SJCRH30 (cell line): ENCODE measurements around the gene EFS. TPM values are rescaled to one million over a fixed set of nuclear protein-coding genes. Genes with fewer than 3 reads are reported as not detected.
A peak's percentile ranks its signal among the peaks of the same experiment; 100 is the strongest.

Experiments used
- DNase-seq, 2 experiments: peaks; one replicate each; pipeline ENCODE4 v3.0.0-alpha.2; 2015 to 2020
- H3K27ac ChIP-seq: fragments of 250-450 bp; sonication (Bioruptor Pico); 2 replicates; pipeline ENCODE4 v1.5.1; 2020; ENCODE audit warnings: mild to moderate bottlenecking, moderate library complexity
- H3K27me3 ChIP-seq: fragments of 250-450 bp; sonication (Bioruptor Pico); 2 replicates; pipeline ENCODE4 v1.5.1; 2020; ENCODE audit warnings: mild to moderate bottlenecking, moderate library complexity
- H3K36me3 ChIP-seq: fragments of 250-450 bp; sonication (Bioruptor Pico); 2 replicates; pipeline ENCODE4 v1.5.1; 2020; ENCODE audit warnings: mild to moderate bottlenecking, moderate library complexity
- H3K4me1 ChIP-seq: fragments of 250-450 bp; sonication (Bioruptor Pico); 2 replicates; pipeline ENCODE4 v1.5.1; 2020; ENCODE audit warnings: mild to moderate bottlenecking, moderate library complexity
- H3K4me3 ChIP-seq: fragments of 250-450 bp; sonication (Bioruptor Pico); 2 replicates; pipeline ENCODE4 v1.5.1; 2020; ENCODE audit warnings: mild to moderate bottlenecking, moderate library complexity
- H3K9me3 ChIP-seq: fragments of 250-450 bp; sonication (Bioruptor Pico); replicated peaks from 2 replicates; pipeline ENCODE4 v1.5.1; 2020; ENCODE audit warnings: mild to moderate bottlenecking, moderate library complexity
- total RNA-seq: library from RNA; depleted of rRNA; stranded (reverse); fragments of >200 nt; shearing (Covaris generic); gene quantifications from 2 replicates; pipeline ENCODE4 v1.2.3, GENCODE V29; 2014

Gene EFS
- total RNA-seq, 1 experiment from 2014 or later = 26.4 TPM

DNA sequence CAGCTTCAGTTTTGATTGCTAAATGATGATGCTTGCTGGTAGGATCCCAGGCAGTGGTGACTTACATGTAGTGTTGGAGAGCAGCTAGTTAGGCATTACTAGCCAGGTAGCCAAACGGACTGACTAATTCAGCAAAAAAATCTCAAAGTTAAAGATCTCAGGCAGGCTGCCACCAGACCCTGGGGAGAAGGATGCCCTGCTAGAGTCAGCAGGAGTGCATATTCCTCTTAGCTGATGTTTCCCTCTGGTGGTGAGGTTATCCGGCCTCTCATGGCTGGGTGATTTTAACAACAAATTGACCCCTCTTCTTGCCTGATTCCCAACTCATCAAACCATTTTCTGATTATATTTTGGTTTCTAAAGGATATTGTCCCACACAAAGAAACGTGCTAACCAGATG, 2.8 kb downstream of the EFS start:
- H3K9me3 ChIP-seq = no peaks in the 10 kb centered on the region
- DNase-seq = no peak
- H3K4me3 ChIP-seq = no peak overlapping the region
- 0 out of 2 replicates have a peak, but pooled peaks cover 7% of the 10 kb centered on the region for H3K4me1 ChIP-seq
- no peaks in the 10 kb centered on the region for H3K27me3 ChIP-seq
- peaks cover 15% of the 10 kb centered on the region for H3K36me3 ChIP-seq
- no peak overlapping the region for H3K27ac ChIP-seq

DNA sequence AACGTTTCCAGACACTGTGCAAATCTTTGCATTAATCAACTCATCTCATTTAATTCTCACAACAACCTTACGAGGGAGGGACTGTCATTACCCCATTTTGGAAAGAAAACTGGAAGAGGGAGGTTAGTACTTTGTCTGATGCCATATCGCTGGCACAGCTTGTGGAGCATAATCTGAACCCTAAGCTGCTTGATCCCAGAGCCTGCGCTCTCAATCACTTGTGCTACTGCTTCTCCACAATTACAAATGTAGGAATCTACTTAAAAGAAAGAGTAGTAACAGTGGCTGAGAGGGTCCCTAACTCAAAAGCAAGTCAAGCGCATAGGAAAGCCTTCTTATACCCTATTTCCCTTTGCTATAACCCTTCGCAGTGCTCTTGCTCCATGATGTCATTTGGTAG, 3.2 kb downstream of the EFS start:
- Histone ChIP-seq H3K4me3 (no peak overlapping the region), H3K27me3 (no peaks in the 10 kb centered on the region), H3K36me3 (peaks cover 15% of the 10 kb centered on the region), H3K9me3 (no peaks in the 10 kb centered on the region), H3K27ac (no peak overlapping the region), H3K4me1 (0 out of 2 replicates have a peak, but pooled peaks cover 3% of the 10 kb centered on the region)
- no peak for DNase-seq

GRCh38 chr14:23361320-23361719, 3.7 kb downstream of the EFS start:
- Histone ChIP-seq H3K4me1 (0 out of 2 replicates have a peak, but pooled peaks cover 2% of the 10 kb centered on the region), H3K27me3 (no peaks in the 10 kb centered on the region), H3K9me3 (no peaks in the 10 kb centered on the region), H3K4me3 (no peak overlapping the region), H3K27ac (no peak overlapping the region), H3K36me3 (peaks cover 15% of the 10 kb centered on the region)
- DNase-seq = no peak

GRCh38 chr14:23360496-23360895, 4.5 kb downstream of the EFS start:
- Histone ChIP-seq H3K4me1 (0 out of 2 replicates have a peak, but pooled peaks cover 2% of the 10 kb centered on the region), H3K4me3 (no peak overlapping the region), H3K9me3 (no peaks in the 10 kb centered on the region), H3K27ac (no peak overlapping the region), H3K36me3 (peaks cover 15% of the 10 kb centered on the region), H3K27me3 (no peaks in the 10 kb centered on the region)
- no peak for DNase-seq

GRCh38 chr14:23359722-23360447, 5.1 kb downstream of the EFS start:
- Histone ChIP-seq H3K9me3 (no peaks in the 10 kb centered on the region), H3K36me3 (peaks cover 15% of the 10 kb centered on the region), H3K27ac (no peak overlapping the region), H3K4me1 (0 out of 2 replicates have a peak, but pooled peaks cover 2% of the 10 kb centered on the region), H3K4me3 (no peak overlapping the region), H3K27me3 (no peaks in the 10 kb centered on the region)
- no peak for DNase-seq

DNA sequence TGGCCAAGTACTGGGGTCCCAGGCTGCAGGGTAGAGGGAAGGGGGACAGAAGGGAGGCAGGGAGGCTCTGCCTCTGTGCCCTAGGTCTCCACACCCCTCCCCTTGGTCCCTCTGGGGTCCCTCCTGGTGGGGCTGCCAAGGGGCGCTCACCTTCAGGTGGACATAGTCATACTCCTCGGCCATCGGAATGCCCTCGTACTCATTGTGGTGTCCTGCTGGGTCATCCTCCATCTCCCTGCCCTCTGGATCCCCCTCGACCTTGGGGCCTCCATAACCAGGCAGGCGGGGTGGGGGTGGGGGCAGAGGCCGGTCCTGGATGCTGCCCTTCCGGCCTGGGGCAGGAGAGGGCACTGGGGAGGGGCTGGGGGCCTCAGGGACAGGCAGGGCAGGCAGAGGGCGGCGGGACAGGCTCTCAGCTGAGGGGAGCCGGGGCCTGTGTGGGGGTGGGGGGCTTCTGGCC, 5.8 kb downstream of the EFS start:
- Histone ChIP-seq H3K27me3 (no peaks in the 10 kb centered on the region), H3K36me3 (peaks cover 15% of the 10 kb centered on the region), H3K4me3 (no peak overlapping the region), H3K4me1 (0 out of 2 replicates have a peak, but pooled peaks cover 2% of the 10 kb centered on the region), H3K9me3 (no peaks in the 10 kb centered on the region), H3K27ac (no peak overlapping the region)
- no peak for DNase-seq

DNA sequence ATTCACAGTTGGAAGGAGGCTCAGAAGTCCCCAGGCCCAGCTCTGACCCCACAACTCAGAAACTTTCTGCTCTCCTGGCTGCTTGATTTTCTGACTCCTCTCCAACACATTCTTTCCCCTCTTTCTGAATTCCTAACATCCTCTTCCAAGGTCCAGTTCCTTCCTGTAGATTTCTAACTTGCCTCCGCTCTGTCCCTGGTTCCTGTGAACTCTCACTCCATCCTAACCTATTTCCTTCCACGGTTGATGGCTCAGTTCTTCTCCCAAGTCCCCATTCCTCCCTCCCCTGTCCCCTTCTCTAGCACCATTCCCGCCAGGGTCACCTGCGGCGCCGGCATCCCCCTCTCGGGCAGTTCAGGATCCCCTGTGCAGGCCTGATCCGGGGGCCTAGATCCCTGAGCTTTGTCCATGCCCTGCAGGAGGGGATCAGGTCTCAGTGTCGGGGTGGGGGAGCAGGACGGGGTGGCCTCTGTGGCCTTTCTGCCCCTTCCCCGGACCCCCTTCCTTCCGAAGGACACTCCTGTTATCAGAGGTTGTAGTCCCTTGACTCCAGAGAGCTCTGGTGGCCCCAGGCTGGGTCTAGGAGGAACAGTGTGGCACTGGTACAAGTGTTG, 6.3 kb downstream of the EFS start:
- DNase-seq = no peak
- Histone ChIP-seq H3K36me3 (peaks cover 12% of the 10 kb centered on the region), H3K27me3 (no peaks in the 10 kb centered on the region)

GRCh38 chr14:23358042-23358441, 6.9 kb downstream of the EFS start:
- Histone ChIP-seq H3K27ac (no peak overlapping the region), H3K9me3 (no peaks in the 10 kb centered on the region), H3K4me1 (0 out of 2 replicates have a peak, but pooled peaks cover under 1% of the 10 kb centered on the region), H3K4me3 (no peak overlapping the region), H3K27me3 (no peaks in the 10 kb centered on the region), H3K36me3 (peaks cover 9% of the 10 kb centered on the region)
- no peak for DNase-seq

More for the DNA sequence above, 6.3 kb downstream of the EFS start:
- H3K9me3 ChIP-seq = no peaks in the 10 kb centered on the region
- no peaks in the 10 kb centered on the region for H3K4me1 ChIP-seq
- no peak overlapping the region for H3K4me3 ChIP-seq
- no peak overlapping the region for H3K27ac ChIP-seq

- Histone ChIP-seq H3K9me3 (no peaks in the 10 kb centered on the region), H3K36me3 (peaks cover 7% of the 10 kb centered on the region), H3K27me3 (no peaks in the 10 kb centered on the region), H3K4me1 (0 out of 2 replicates have a peak, but pooled peaks cover 3% of the 10 kb centered on the region), H3K4me3 (no peak overlapping the region), H3K27ac (no peak overlapping the region)
- no peak for DNase-seq
Observed at GRCh38 chr14:23357261-23357660, 7.7 kb downstream of the EFS start.

GRCh38 chr14:23356662-23357061, 8.3 kb downstream of the EFS start:
- 0 out of 2 replicates have a peak, but pooled peaks cover 3% of the 10 kb centered on the region for H3K4me1 ChIP-seq
- DNase-seq = no peak
- no peak overlapping the region for H3K4me3 ChIP-seq
- no peak overlapping the region for H3K27ac ChIP-seq
- no peaks in the 10 kb centered on the region for H3K27me3 ChIP-seq
- peaks cover 7% of the 10 kb centered on the region for H3K36me3 ChIP-seq
- H3K9me3 ChIP-seq = no peaks in the 10 kb centered on the region

DNA sequence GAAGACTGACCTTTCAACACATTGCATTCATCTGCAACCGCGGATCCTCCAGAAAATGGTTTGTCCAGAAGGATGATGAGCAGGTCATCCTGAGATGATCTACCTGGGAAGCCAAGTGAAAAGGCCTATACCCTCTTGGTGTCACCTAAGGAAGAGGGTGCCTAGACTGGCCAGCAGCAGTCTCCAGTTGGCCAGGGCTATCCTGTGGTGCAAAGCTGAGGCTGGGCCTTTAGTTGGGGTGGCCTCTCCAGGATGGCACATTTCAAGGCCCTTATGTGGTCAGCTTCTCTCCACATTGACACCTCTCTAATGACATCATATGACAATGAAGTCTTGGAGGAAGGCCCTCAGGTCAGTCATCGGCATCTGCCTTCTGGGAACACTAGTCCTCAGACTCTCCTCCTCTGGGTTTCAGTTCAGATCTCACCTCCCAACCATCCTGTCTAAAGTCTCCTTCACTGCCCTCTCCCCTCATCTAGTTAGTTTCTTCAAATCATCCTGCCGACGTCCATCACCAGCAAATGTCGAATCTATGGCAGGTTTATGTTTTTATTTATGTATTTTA, 9.0 kb downstream of the EFS start:
- Histone ChIP-seq H3K4me3 (no peak overlapping the region), H3K4me1 (0 out of 2 replicates have a peak, but pooled peaks cover 3% of the 10 kb centered on the region), H3K27ac (no peak overlapping the region), H3K27me3 (no peaks in the 10 kb centered on the region), H3K9me3 (no peaks in the 10 kb centered on the region), H3K36me3 (peaks cover 2% of the 10 kb centered on the region)
- no peak for DNase-seq

DNA sequence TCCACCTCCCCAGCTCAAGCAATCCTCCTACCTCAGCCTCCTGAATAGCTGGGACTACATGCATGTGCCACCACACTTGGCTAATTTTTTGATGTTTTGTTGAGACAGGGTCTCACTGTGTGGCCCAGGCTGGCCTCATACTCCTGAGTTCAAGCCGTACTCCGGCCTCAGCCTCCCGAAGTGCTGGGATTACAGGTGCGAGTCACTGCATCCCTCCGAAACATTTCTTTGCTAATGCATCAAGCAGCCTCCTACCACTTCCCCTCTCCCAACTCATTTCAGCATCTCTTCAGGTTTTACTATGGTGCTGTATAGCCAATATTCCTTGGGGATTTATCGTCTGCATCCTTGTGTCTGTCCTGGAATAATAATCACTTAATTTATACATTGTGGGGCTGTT, 10.0 kb downstream of the EFS start:
- Histone ChIP-seq H3K36me3 (peaks cover 2% of the 10 kb centered on the region), H3K27ac (no peak overlapping the region)
- DNase-seq = no peak

DNA sequence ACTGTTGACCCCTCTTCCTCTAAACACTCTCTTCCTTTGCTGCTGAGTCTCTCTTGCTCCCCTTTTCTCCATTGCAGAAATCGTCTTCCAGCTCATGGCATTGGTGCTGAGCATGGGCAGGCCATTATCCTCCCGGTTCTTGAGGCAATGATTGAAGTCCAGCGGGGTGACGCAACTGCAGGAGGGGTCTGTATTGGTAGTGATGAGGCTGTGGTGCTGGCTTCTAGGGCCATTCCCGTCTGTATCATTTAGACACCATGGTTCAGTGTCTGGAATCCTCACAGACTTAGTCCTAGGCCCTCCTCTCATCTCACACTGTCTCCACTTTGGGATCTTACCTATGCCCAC, 11.6 kb downstream of the EFS start:
- Histone ChIP-seq H3K4me1 (0 out of 2 replicates have a peak, but pooled peaks cover 3% of the 10 kb centered on the region), H3K27ac (no peak overlapping the region), H3K27me3 (no peaks in the 10 kb centered on the region), H3K4me3 (no peak overlapping the region; the same call in 1 of the 2 replicates), H3K9me3 (no peaks in the 10 kb centered on the region), H3K36me3 (peaks cover 2% of the 10 kb centered on the region)
- DNase-seq = peak in 1 of 2 experiments; percentile 15

More for the DNA sequence above, 10.0 kb downstream of the EFS start:
- Histone ChIP-seq H3K4me3 (no peak overlapping the region), H3K27me3 (no peaks in the 10 kb centered on the region), H3K4me1 (0 out of 2 replicates have a peak, but pooled peaks cover 3% of the 10 kb centered on the region), H3K9me3 (no peaks in the 10 kb centered on the region)

- Histone ChIP-seq H3K27me3 (no peaks in the 10 kb centered on the region), H3K4me3 (peak within 1 kb of the TSS; percentile 58), H3K27ac (no peak within 1 kb of the TSS), H3K4me1 (0 out of 2 replicates have a peak, but pooled peaks cover 3% of the 10 kb centered on the region), H3K36me3 (no peaks in the 10 kb centered on the region; the same call in 1 of the 2 replicates), H3K9me3 (no peaks in the 10 kb centered on the region)
- peak; percentile 70 to 77 for DNase-seq
Observed at GRCh38 chr14:23352506-23353432, 12.2 kb downstream of the EFS start, which contains the start of gene SLC22A17. SLC22A17 (minus strand) TSS chr14:23352887.
